NT2/D1 (cell line): ENCODE data around the gene CLIC5.

Experiments used
- DNase-seq: peaks from one replicate; pipeline ENCODE4 v3.0.0-alpha.2; 2011; ENCODE audit warnings: low read depth, low spot score
- H3K27me3 ChIP-seq: 2 replicates; pipeline ENCODE4 v1.6.0; 2011; ENCODE audit warnings: mild to moderate bottlenecking; ENCODE audit not compliant: insufficient read length, insufficient read depth
- H3K36me3 ChIP-seq: 2 replicates; pipeline ENCODE4 v1.6.1; 2011; ENCODE audit warnings: mild to moderate bottlenecking, low read length, mixed read lengths; ENCODE audit not compliant: insufficient read depth, insufficient read length
- H3K4me1 ChIP-seq: 2 replicates; pipeline ENCODE4 v1.5.1; 2011; ENCODE audit not compliant: insufficient read depth, insufficient read length
- H3K4me3 ChIP-seq: 2 replicates; pipeline ENCODE4 v1.5.1; 2011; ENCODE audit warnings: low read depth; ENCODE audit not compliant: insufficient read length
- H3K9ac ChIP-seq: 2 replicates; pipeline ENCODE4 v1.6.0; 2011; ENCODE audit warnings: low read depth; ENCODE audit not compliant: insufficient read length
- H3K9me3 ChIP-seq: 2 replicates; pipeline ENCODE4 v1.5.1; 2011; ENCODE audit warnings: mild to moderate bottlenecking, low read length; ENCODE audit not compliant: insufficient read depth
- SUZ12 ChIP-seq: IDR thresholded peaks from 2 replicates; pipeline ENCODE4 v1.6.1; 2011; ENCODE audit not compliant: insufficient read length, insufficient read depth; ENCODE audit errors: extremely low read depth
- YY1 ChIP-seq: IDR thresholded peaks from 2 replicates; pipeline ENCODE4 v1.6.1; 2011; ENCODE audit not compliant: insufficient read length, insufficient read depth
- ZNF274 ChIP-seq: IDR thresholded peaks from 2 replicates; pipeline ENCODE4 v1.6.1; 2011; ENCODE audit warnings: mild to moderate bottlenecking, low read depth, low read length

Gene CLIC5

DNA sequence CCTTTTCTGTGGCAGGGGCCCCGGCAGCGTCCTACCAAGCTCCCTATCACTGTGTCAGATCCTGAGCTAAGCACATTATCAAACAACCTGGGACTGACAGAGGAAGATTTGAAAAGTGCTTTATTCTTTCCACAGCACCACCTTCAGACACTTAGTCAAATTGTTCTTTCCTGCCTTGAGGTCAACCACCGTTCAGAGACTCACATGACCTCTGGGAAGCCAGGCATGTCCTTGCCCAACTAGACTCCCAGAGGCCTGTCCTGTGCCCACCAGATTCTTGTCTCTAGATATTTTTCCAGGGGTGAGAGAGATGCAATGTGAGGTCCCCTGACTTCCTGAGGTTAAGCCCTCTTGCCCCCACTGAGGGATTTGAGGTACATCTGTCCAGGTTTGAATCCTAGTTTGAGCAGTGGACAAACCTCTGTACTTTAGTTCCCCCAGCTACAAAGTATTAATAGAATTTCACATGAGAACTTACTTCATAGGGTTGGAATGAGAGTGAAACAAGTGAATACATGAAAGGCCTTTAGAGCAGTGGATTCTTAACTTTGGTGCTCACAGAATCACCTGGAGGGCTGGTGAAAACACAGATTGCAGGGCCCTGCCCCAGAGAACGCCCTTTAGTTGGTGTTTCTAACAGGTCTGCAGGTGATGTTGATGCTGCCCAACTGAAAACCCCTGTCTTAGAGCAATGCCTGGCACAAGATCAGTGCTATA is 179.8 kb downstream of the CLIC5 start:
- Histone ChIP-seq H3K9ac (no peak overlapping the region), H3K4me1 (no peaks in the 10 kb centered on the region)
- TF ChIP-seq SUZ12, result no peak
- TF ChIP-seq ZNF274, result no peak
- no peak for TF ChIP-seq YY1

DNA sequence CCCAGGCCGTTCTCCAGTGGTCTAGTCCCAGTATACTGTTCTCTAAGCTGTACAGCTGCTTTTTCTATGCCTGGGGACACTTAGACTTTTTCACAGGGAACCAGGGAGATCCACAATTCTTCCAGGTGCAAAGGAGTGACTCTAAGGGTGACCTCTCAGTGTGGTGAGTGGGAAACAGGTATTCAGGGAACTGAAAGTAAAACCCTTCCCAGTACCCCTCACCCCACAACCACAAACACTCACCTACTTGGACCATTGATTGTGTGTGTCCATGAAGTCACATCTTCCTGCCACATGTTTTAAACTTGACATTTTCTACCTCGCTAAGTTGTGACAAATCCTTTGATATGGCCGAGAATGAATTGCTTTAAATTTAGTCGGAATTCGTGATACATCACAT is 183.6 kb downstream of the CLIC5 start:
- peaks cover 4% of the 10 kb centered on the region; the same call in 1 of the 2 replicates for H3K9me3 ChIP-seq
- no peak overlapping the region for H3K9ac ChIP-seq
- no peak overlapping the region for H3K4me3 ChIP-seq
- no peak for TF ChIP-seq SUZ12
- TF ChIP-seq YY1, result no peak
- no peak for TF ChIP-seq ZNF274
- H3K27me3 ChIP-seq, result no peaks in the 10 kb centered on the region
- H3K36me3 ChIP-seq, result no peaks in the 10 kb centered on the region
- H3K4me1 ChIP-seq, result no peaks in the 10 kb centered on the region
- DNase-seq, result no peak

More for the DNA sequence above, 179.8 kb downstream of the CLIC5 start:
- Histone ChIP-seq H3K9me3 (no peaks in the 10 kb centered on the region), H3K27me3 (no peaks in the 10 kb centered on the region), H3K36me3 (no peaks in the 10 kb centered on the region), H3K4me3 (no peak overlapping the region)
- no peak for DNase-seq
